Non-pigmented ciliary epithelial cell (primary cell): Measurements from ENCODE around the gene CCDC102A.
"Not testable (repeated sequence)": the region's sequence is repeated elsewhere in the genome, so short reads cannot be mapped to it uniquely, and the experiment has no call there.

ENCODE experiments used
- DNase-seq: peaks from one replicate; pipeline ENCODE4 v3.0.0-alpha.2; 2010; ENCODE audit warnings: low read depth

CCDC102A gene

GRCh38 chr16:57502048-57502775 lies 34.2 kb downstream of the CCDC102A start:
- no peak for DNase-seq

- no peak for DNase-seq
These were observed 34.9 kb downstream of the CCDC102A start for GRCh38 chr16:57501492-57501891.

- DNase-seq: no peak
These were observed 35.7 kb downstream of the CCDC102A start for GRCh38 chr16:57500578-57501111.

- DNase-seq: not testable (repeated sequence)
These were observed 36.4 kb downstream of the CCDC102A start for GRCh38 chr16:57499941-57500340.

GRCh38 chr16:57498031-57498430 lies 38.3 kb downstream of the CCDC102A start:
- DNase-seq: no peak

GRCh38 chr16:57497121-57497520 lies 39.2 kb downstream of the CCDC102A start:
- DNase-seq: no peak

- DNase-seq: no peak
These were observed 42.6 kb downstream of the CCDC102A start for GRCh38 chr16:57493767-57494166.

GRCh38 chr16:57489229-57489628 lies 47.1 kb downstream of the CCDC102A start:
- DNase-seq: no peak

GRCh38 chr16:57486858-57487834 lies 49.2 kb downstream of the CCDC102A start:
- no peak for DNase-seq

- no peak for DNase-seq
These were observed 50.2 kb downstream of the CCDC102A start, which contains the start of gene DOK4 for GRCh38 chr16:57485916-57486857. TSS of gene DOK4 (minus strand) at chr16:57486493. CDS start at chr16:57479507, 6,986 bp downstream.

- DNase-seq: no peak
These were observed 51.1 kb downstream of the CCDC102A start for GRCh38 chr16:57485091-57485915.

GRCh38 chr16:57484515-57485005 lies 51.8 kb downstream of the CCDC102A start:
- DNase-seq: no peak

GRCh38 chr16:57483725-57484514 lies 52.5 kb downstream of the CCDC102A start:
- DNase-seq: no peak

- DNase-seq: no peak
These were observed 53.4 kb downstream of the CCDC102A start for GRCh38 chr16:57482845-57483545.

- DNase-seq: no peak
These were observed 55.0 kb downstream of the CCDC102A start for GRCh38 chr16:57481421-57481820.

- DNase-seq: no peak
These were observed 55.6 kb downstream of the CCDC102A start for GRCh38 chr16:57480754-57481230.

- no peak for DNase-seq
These were observed 56.2 kb downstream of the CCDC102A start for GRCh38 chr16:57479976-57480753.
